AG10803 (cell line): ENCODE measurements around the gene AOC1.

Experiments
- DNase-seq: peaks from one replicate; pipeline ENCODE4 v3.0.0; 2010; ENCODE audit warnings: low read depth
- H3K4me3 ChIP-seq: 2 replicates; pipeline ENCODE4 v1.5.1; 2011; ENCODE audit warnings: mild to moderate bottlenecking, low read length, control low read depth
- TF ChIP-seq, protein P1 (sequence below): conservative IDR thresholded peaks from 2 replicates; pipeline ENCODE4 v1.5.1; 2011; ENCODE audit warnings: mild to moderate bottlenecking, low read length, control low read depth, inconsistent platforms

The AOC1 gene

DNA sequence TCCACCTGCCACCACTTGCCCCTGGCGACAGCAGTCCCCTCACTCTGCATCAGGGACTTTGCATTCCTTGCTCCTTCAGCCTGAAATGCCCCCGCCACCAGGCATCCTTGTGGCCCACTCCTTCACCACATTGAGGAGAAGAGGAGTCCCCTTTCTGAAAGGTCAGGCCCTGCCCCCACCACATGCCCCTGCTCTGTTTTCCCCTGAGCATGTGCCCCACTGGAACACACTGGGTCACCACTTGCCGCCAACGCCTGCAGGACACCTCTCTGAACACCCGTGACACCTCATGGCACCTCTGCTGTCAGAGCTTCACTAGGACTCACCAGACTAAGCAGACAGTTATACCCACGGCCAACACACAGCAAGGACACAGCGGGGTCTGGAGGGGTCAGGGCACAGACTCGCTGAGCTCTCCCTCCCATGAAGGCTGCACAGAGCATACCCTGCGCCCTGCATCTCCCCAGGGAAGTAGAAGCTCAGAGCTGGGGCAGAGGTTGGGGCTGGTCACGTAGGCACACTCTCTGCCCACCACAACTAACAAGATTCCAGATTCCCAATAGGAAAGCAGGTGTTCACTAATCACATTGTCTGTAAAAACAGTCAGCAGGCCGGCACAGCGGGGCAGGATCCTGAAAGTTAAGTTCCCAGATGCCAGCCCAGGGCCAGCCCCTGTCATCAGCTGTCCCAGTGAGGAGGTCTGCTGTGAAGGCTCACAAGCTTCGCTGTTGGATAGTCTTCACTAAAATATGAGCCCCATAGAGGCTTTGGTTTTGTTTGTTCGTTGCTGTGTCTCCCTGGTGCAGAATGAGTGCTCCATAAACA lies 5.8 kb upstream of the AOC1 start:
- no peak overlapping the region for H3K4me3 ChIP-seq
- TF ChIP-seq, protein P1, sequence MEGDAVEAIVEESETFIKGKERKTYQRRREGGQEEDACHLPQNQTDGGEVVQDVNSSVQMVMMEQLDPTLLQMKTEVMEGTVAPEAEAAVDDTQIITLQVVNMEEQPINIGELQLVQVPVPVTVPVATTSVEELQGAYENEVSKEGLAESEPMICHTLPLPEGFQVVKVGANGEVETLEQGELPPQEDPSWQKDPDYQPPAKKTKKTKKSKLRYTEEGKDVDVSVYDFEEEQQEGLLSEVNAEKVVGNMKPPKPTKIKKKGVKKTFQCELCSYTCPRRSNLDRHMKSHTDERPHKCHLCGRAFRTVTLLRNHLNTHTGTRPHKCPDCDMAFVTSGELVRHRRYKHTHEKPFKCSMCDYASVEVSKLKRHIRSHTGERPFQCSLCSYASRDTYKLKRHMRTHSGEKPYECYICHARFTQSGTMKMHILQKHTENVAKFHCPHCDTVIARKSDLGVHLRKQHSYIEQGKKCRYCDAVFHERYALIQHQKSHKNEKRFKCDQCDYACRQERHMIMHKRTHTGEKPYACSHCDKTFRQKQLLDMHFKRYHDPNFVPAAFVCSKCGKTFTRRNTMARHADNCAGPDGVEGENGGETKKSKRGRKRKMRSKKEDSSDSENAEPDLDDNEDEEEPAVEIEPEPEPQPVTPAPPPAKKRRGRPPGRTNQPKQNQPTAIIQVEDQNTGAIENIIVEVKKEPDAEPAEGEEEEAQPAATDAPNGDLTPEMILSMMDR: no peak
- no peak for DNase-seq

DNA sequence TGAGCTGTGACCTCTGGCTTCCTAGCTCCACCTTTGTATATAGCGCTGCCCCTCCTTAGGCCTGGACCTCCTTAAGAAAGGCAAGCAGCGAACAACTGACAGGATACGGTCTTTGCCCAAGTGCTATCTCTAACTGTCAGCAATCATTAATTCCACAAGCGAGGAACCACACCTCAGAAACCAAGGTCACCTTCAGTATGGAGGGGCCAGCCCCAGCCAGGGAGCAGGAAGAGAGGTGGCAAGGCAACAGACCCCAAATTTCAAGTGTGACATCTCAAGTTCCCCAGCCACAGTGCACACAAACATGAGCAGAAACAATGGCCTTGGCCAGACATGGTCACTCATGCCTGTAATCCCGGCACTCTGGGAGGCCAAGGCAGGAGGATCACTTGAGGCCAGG lies 4.8 kb upstream of the AOC1 start:
- no peak for DNase-seq
- TF ChIP-seq, protein P1: no peak

DNA sequence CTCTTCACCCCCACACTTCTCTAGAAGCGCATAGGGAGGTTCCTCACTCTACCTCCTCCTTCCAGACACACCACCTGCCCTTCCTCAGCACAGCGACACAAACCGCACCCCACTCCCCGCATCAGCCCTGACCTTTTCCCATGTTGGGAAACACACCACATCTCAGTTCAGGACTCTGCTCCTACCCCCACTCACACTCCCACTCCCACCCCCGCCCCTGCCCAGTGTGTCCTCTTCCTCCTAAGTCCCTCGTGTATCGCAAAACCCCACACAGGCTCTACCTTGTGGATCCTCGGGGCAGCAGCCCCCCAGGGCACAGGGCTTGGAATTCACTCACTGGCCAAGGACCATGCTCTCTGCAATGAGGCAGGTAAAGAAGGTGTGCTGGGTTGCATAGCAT lies 4.2 kb upstream of the AOC1 start:
- H3K4me3 ChIP-seq: no peak overlapping the region
- TF ChIP-seq, protein P1: no peak
- no peak for DNase-seq

More for the DNA sequence above, 4.8 kb upstream of the AOC1 start:
- no peak overlapping the region for H3K4me3 ChIP-seq

DNA sequence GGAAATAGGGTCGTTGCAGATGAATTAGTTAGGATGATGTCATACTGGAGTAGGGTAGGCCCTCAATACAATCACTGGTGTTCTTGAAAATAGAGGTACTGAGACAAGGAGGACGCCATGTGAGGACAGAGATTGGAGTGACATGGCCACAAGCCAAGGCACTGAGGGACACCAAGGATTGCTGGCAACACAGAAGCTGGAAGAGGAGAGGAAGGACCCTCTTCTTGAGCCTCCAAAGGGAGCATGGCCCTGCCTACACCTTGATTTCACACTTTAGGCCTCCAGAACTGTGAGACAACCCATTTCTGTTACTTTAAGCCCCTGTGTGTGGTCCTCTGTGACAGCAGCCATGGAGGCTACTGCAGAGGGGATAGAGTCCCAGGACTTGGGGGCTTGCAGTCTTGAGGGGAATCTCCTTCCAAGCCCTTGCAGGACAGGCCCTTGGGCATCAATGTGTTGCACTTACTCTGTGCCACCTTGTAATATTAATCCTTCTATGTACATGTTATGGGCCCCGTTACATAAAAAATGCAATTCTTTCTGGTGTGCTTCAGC lies 3.7 kb upstream of the AOC1 start:
- H3K4me3 ChIP-seq: no peak overlapping the region
- TF ChIP-seq, protein P1: no peak
- DNase-seq: no peak

DNA sequence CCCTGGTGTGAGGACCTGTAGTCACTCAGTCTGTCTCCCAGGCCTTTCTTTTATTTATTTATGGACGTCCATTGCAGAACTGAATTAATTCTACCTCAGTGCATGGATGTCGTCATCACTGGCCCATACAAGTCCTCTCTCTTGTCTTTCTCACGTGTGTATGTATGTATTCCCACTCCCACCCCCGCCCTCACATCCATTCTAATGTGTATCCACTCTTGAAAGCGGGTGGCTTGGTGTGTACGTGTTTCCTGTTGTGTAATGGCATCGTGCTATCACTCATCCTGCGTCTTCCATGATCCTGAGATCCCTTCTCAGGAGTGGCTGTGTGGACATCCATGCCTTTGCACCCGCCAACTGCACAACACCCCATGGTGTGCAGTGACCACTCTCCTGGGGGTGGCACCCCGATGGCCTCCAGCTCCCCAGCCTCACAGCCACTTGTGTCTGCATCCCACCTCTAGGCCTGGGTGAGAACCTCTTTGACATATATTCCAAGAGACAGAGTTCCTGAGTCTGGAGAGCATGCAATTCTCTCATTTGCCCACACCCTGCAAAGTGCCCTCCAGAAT lies 3.0 kb upstream of the AOC1 start:
- TF ChIP-seq, protein P1: no peak
- H3K4me3 ChIP-seq: no peak overlapping the region
- DNase-seq: no peak

DNA sequence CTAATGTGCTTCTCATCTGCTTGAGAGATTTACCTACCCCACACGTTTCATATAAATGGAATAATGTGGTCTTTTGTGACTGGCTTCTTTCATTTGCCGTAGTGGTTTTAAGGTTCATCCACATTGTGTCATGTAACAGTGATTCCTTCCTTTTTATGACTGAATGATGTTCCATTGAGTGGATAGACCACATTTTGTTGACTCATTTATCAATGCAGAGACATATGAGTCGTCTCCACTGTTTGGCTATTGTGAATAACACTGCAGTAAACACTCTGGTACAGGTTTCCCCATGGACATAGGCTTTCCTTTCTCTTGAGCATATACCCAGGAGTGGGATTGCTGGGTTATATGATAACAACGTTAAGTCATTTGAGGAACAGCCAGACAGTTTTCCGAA lies 2.0 kb upstream of the AOC1 start:
- TF ChIP-seq, protein P1: no peak
- DNase-seq: no peak
- H3K4me3 ChIP-seq: no peak overlapping the region
